K562 (cell line): ENCODE measurements around the gene ZFAND6. TPM values are rescaled to one million over a fixed set of nuclear protein-coding genes. Genes with fewer than 3 reads are reported as not detected.

Source experiments
- ATAC-seq: fragments of 200-7000 bp; cut with Tn5 transposase; 3 replicates; pipeline ENCODE4 v1.9.1; 2020; ENCODE audit warnings: moderate library complexity
- BruUV-seq: library from RNA; stranded (reverse); fragments of 400-500 nt; replicated peaks from 2 replicates; lab custom pipeline; 2021; lab: Mats Ljungman, UMichigan
- CTCF ChIA-PET: fragments of 300-600 bp; formaldehyde crosslinking; extraction: SDS; loops from one replicate; lab custom pipeline; 2021; ENCODE audit warnings: low intra/inter-chr PET ratio; lab: Yijun Ruan, JAX
- POLR2A ChIA-PET: fragments of 300-600, 350-650 bp; sonication (Branson Sonifier 250); formaldehyde crosslinking; extraction: SDS; loops from one replicate; lab custom pipeline; 2021; ENCODE audit warnings: antibody characterized with exemption, inconsistent platforms; lab: Yijun Ruan, JAX
- DNase-seq, 4 experiments: peaks; one replicate each; pipeline versions ENCODE4 v3.0.0 to v3.0.0-alpha.2; 2011 to 2018; ENCODE audit warnings: low spot score in 3 of 4, mixed read lengths in 3 of 4; ENCODE audit errors: extremely low read depth in 1 of 4
- FAIRE-seq: peaks from 2 replicates; lab custom pipeline; 2011; peaks lifted over from hg19 to GRCh38; lab: Jason Lieb, UNC
- H2AFZ ChIP-seq: 2 replicates; pipeline ENCODE4 v1.6.0; 2011; ENCODE audit warnings: low read depth, low read length, control low read depth, inconsistent platforms
- H3K27ac ChIP-seq: fragments of 200-600 bp; 3 replicates; pipeline ENCODE4 v1.8.0; 2011; ENCODE audit warnings: low read depth, mild to moderate bottlenecking, control low read depth, inconsistent platforms, low read length, moderate library complexity, mixed read lengths; ENCODE audit errors: extremely low read depth
- H3K27me3 ChIP-seq, 2 experiments: fragments of 300-600 bp in 1 of 2; 2 replicates in 1 of 2; 3 replicates in 1 of 2; pipeline versions ENCODE4 v1.6.0 to v1.8.0; 2011; ENCODE audit warnings: inconsistent platforms in 2 of 2, low read length in 2 of 2, mild to moderate bottlenecking in 1 of 2, mixed read lengths in 1 of 2, moderate library complexity in 1 of 2; ENCODE audit not compliant: control insufficient read depth in 2 of 2, insufficient read depth in 2 of 2
- H3K36me3 ChIP-seq: fragments of 300-600 bp; 3 replicates; pipeline ENCODE4 v1.8.0; 2011; ENCODE audit warnings: mild to moderate bottlenecking, low read length, inconsistent platforms; ENCODE audit not compliant: control insufficient read depth, insufficient read depth
- H3K4me1 ChIP-seq, 2 experiments: fragments of 200-600 bp in 1 of 2; replicated peaks in 1 of 2; 2 replicates in 1 of 2; 3 replicates in 1 of 2; pipeline versions ENCODE4 v1.5.1 to v1.8.0; 2011; ENCODE audit warnings: inconsistent platforms in 2 of 2, low read length in 2 of 2, mild to moderate bottlenecking in 1 of 2, mixed read lengths in 1 of 2, moderate library complexity in 1 of 2; ENCODE audit not compliant: control insufficient read depth in 2 of 2, insufficient read depth in 2 of 2
- H3K4me2 ChIP-seq: 2 replicates; pipeline ENCODE4 v1.6.1; 2011; ENCODE audit warnings: low read length, control low read depth, inconsistent platforms, mixed read lengths; ENCODE audit not compliant: insufficient read depth
- H3K4me3 ChIP-seq: fragments of 200-600 bp; sonication (generic), shearing (Covaris generic); 2 replicates; pipeline ENCODE4 v1.5.1; 2016; ENCODE audit warnings: control low read depth, inconsistent platforms
- H3K79me2 ChIP-seq: fragments of 200-600 bp; 3 replicates; pipeline ENCODE4 v1.8.0; 2011; ENCODE audit warnings: low read length, inconsistent platforms; ENCODE audit not compliant: control insufficient read depth, insufficient read depth
- H3K9ac ChIP-seq, 2 experiments: 2 replicates each; pipeline versions ENCODE4 v1.6.0 to v1.6.1; 2011; ENCODE audit warnings: low read depth in 2 of 2, low read length in 2 of 2, control low read depth in 1 of 2, inconsistent platforms in 1 of 2, mild to moderate bottlenecking in 1 of 2, mixed read lengths in 1 of 2; ENCODE audit not compliant: insufficient read depth in 1 of 2
- H3K9me1 ChIP-seq: one replicate; pipeline ENCODE4 v1.6.0; 2011; ENCODE audit warnings: inconsistent platforms, mild to moderate bottlenecking, low read length, moderate library complexity; ENCODE audit not compliant: control insufficient read depth, insufficient read depth
- H3K9me3 ChIP-seq: replicated peaks from 2 replicates; pipeline ENCODE4 v1.5.1; 2011; ENCODE audit warnings: low read depth, low read length, inconsistent platforms; ENCODE audit not compliant: control insufficient read depth, insufficient read depth
- H4K20me1 ChIP-seq: replicated peaks from 2 replicates; pipeline ENCODE4 v1.6.1; 2011; ENCODE audit warnings: low read length, inconsistent platforms, mixed read lengths; ENCODE audit not compliant: control insufficient read depth, insufficient read depth
- BCOR ChIP-seq: fragments of 450-650 bp; IDR thresholded peaks from 2 replicates; pipeline ENCODE4 v1.6.1; 2016
- FOXA3 ChIP-seq, 2 experiments: fragments of 450-650 bp in 1 of 2; sonication (generic) in 1 of 2; formaldehyde crosslinking; IDR thresholded peaks in 1 of 2; conservative IDR thresholded peaks in 1 of 2; 2 replicates each; pipeline versions ENCODE4 v1.4.0 to v1.8.0; 2020 to 2022; ENCODE audit warnings: mild to moderate bottlenecking in 2 of 2, missing genetic modification reagents in 1 of 2
- HDAC3 ChIP-seq: fragments of 450-650 bp; IDR thresholded peaks from 2 replicates; pipeline ENCODE4 v1.6.1; 2018; ENCODE audit warnings: borderline replicate concordance, mild to moderate bottlenecking, moderate library complexity; ENCODE audit not compliant: partially characterized antibody
- KAT2B ChIP-seq: IDR thresholded peaks from one replicate; pipeline ENCODE4 v1.6.1; 2012; ENCODE audit warnings: low read depth, mild to moderate bottlenecking, control low read depth, inconsistent platforms, low read length, moderate library complexity
- MEIS2 ChIP-seq: fragments of 450-650 bp; IDR thresholded peaks from 2 replicates; pipeline ENCODE4 v1.6.1; 2014; ENCODE audit warnings: mild to moderate bottlenecking; ENCODE audit not compliant: partially characterized antibody
- NELFE ChIP-seq: IDR thresholded peaks from 2 replicates; pipeline ENCODE4 v1.6.1; 2011; ENCODE audit warnings: mild to moderate bottlenecking; ENCODE audit not compliant: insufficient read depth, insufficient read length
- RBM25 ChIP-seq: fragments of 200-400 bp; formaldehyde crosslinking; IDR thresholded peaks from 2 replicates; pipeline ENCODE4 v1.6.1; 2018; ENCODE audit warnings: low read length, low read depth, moderate library complexity; ENCODE audit not compliant: severe bottlenecking
- WGBS: fragments of 100-300 bp; shearing (Covaris generic); methylation state at CpG from one replicate; pipeline ENCODE4 v1.1.6; 2016; ENCODE audit warnings: low coverage, mixed read lengths; ENCODE audit not compliant: insufficient coverage; ENCODE audit errors: missing lambda C conversion rate; 5-methylcytosine and 5-hydroxymethylcytosine counted together
- in situ Hi-C: fragments of 300-500 bp; cut with MboI; formaldehyde crosslinking; loops from 4 replicates; pipeline ENCODE4 v1.15.0; 2018; ENCODE audit warnings: inconsistent platforms, mixed read lengths
- intact Hi-C: fragments of 100-400 bp; cut with micrococcal nuclease; formaldehyde crosslinking; loops from 2 replicates; pipeline ENCODE4 v1.14.2; 2022
- polyA plus RNA-seq, 8 experiments: library from polyadenylated mRNA; depleted of rRNA in 4 of 8; stranded (reverse) in 5 of 8; unstranded in 3 of 8; fragments of >200 nt; fragmentation: Nextera tagmentation in 2 of 8; fragmentation: Illumina TruSeq in 1 of 8; extraction: Ambion mirVana in 2 of 8; extraction: Trizol in 1 of 8; gene quantifications; 2 replicates each; pipeline versions ENCODE4 v1.2.1 to v1.2.3, GENCODE V29; 2011 to 2014; ENCODE audit warnings: inconsistent platforms in 1 of 8, missing spikeins in 1 of 8
- total RNA-seq, 7 experiments: library from RNA; depleted of rRNA in 6 of 7; stranded (reverse); fragments of >200 nt in 6 of 7; fragmentation: Illumina TruSeq in 2 of 7; extraction: Trizol in 2 of 7; gene quantifications; 2 replicates each; pipeline versions ENCODE4 v1.2.1 to v1.2.3, GENCODE V29; 2011 to 2021; ENCODE audit warnings: low replicate concordance in 1 of 7
- TF ChIP-seq, protein P1 (sequence below): sonication (generic); formaldehyde crosslinking; IDR thresholded peaks from 2 replicates; pipeline ENCODE4 v1.8.0; 2022; ENCODE audit warnings: mild to moderate bottlenecking, missing genetic modification reagents, borderline replicate concordance

Gene ZFAND6
- total and polyA plus RNA-seq, 9 of the 15 experiments (the other 6 are each of a cell fraction or from before 2014, with no cell fraction given): 53.9 to 206 (median 88.9) TPM

DNA sequence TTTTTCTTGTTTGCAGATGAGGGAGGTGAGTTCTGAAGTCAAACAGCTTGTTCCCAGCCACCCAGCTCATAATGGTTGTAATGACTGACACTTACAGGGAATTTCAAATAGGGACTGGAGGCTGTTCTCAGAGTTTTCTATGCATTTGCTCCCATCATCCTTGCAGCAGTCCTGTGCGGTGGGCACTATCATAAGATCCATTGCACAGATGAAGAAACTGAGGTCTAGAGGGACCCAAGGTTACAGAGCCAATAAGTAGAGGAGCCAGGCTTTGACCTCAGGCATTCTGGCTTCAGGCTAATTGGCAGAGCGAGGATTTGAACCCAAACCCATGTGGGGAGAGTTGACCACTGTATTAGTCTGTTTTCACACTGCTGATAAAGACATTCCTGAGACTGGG, 125.7 kb downstream of the ZFAND6 start:
- no peak overlapping the region for H2AFZ ChIP-seq
- H3K27ac ChIP-seq: no peak overlapping the region
- 90% methylated on average over 2 of the region's 2 CpGs for WGBS
- no peak overlapping the region for H3K9ac ChIP-seq
- H3K4me3 ChIP-seq: no peak overlapping the region
- H3K9me3 ChIP-seq: no peaks in the 10 kb centered on the region
- no peak for ATAC-seq
- no peaks in the 10 kb centered on the region for H3K4me1 ChIP-seq
- in situ Hi-C loops: no loop called here
- TF ChIP-seq, protein P1, sequence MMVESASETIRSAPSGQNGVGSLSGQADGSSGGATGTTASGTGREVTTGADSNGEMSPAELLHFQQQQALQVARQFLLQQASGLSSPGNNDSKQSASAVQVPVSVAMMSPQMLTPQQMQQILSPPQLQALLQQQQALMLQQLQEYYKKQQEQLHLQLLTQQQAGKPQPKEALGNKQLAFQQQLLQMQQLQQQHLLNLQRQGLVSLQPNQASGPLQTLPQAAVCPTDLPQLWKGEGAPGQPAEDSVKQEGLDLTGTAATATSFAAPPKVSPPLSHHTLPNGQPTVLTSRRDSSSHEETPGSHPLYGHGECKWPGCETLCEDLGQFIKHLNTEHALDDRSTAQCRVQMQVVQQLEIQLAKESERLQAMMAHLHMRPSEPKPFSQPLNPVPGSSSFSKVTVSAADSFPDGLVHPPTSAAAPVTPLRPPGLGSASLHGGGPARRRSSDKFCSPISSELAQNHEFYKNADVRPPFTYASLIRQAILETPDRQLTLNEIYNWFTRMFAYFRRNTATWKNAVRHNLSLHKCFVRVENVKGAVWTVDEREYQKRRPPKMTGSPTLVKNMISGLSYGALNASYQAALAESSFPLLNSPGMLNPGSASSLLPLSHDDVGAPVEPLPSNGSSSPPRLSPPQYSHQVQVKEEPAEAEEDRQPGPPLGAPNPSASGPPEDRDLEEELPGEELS (CRISPR knock-in tag): no peak
- TF ChIP-seq MEIS2 (no peak), HDAC3 (no peak), BCOR (0 out of 2 replicates have a peak, but pooled peaks have one; percentile 10), KAT2B (no peak), RBM25 (peak; percentile 59), NELFE (no peak), FOXA3 (CRISPR knock-in tag; conservative IDR thresholded peaks at IDR 0.05 in 1 of 2, IDR thresholded peaks at IDR 0.05 in 1 of 2) (no peak)
- TF ChIP-seq, all 486 proteins: peak for 2
- H3K79me2 ChIP-seq: no peaks in the 10 kb centered on the region
- POLR2A ChIA-PET: interaction anchor here (1.0 kb wide), 1 partner anchor 13 kb away, joined by 4 read pairs; no protein-coding TSS in a partner anchor
- intact Hi-C loops: no loop called here
- no TSS peak for BruUV-seq
- H3K9me1 ChIP-seq: no peaks in the 10 kb centered on the region
- no peak overlapping the region for H3K4me2 ChIP-seq
- H4K20me1 ChIP-seq: no peaks in the 10 kb centered on the region
- no peak for FAIRE-seq
- peaks cover 83% of the 10 kb centered on the region; the same call in 2 of the 3 replicates for H3K36me3 ChIP-seq
- CTCF ChIA-PET: no interaction called here
- H3K27me3 ChIP-seq: no peaks in the 10 kb centered on the region
- DNase-seq: no peak
